Ovary (tissue), 9 donors: ENCODE results near the gene OPRL1. TPM values are rescaled to one million over a fixed set of nuclear protein-coding genes. Genes with fewer than 3 reads are reported as not detected.

Experiments used
- DNase-seq, 5 donors: peaks; one replicate each; pipeline ENCODE4 v3.0.0-alpha.2; 2019 to 2020
- H3K27ac ChIP-seq, 2 donors: fragments of 200-600 bp; one replicate each; pipeline versions ENCODE4 v1.5.1 to v1.8.0; 2019 to 2022
- H3K27me3 ChIP-seq: fragments of 200-600 bp; one replicate; pipeline ENCODE4 v1.8.0; 2022
- H3K36me3 ChIP-seq: fragments of 200-600 bp; sonication (generic); one replicate; pipeline ENCODE4 v1.5.1; 2019
- H3K4me1 ChIP-seq: one replicate; pipeline ENCODE4 v1.8.1; 2013; ENCODE audit warnings: mild to moderate bottlenecking, moderate library complexity; ENCODE audit not compliant: insufficient read depth
- H3K4me3 ChIP-seq: fragments of 200-600 bp; sonication (generic); one replicate; pipeline ENCODE4 v1.5.1; 2017
- H3K9me3 ChIP-seq, 2 donors: fragments of 200-600 bp in 1 of 2; sonication (generic) in 1 of 2; one replicate each; pipeline versions ENCODE4 v1.5.1 to v1.8.1; 2013 to 2019; ENCODE audit warnings: mild to moderate bottlenecking in 1 of 2, moderate library complexity in 1 of 2
- EP300 ChIP-seq: sonication (generic); formaldehyde crosslinking; IDR thresholded peaks from one replicate; pipeline ENCODE4 v1.6.1; 2017; ENCODE audit warnings: antibody characterized with exemption
- POLR2A ChIP-seq: fragments of 450-650 bp; IDR thresholded peaks from one replicate; pipeline ENCODE4 v1.6.1; 2017; ENCODE audit warnings: antibody characterized with exemption, mild to moderate bottlenecking, moderate library complexity
- WGBS, 3 donors: extraction: QIAGEN DNeasy Blood & Tissue Kit in 1 of 3; methylation state at CpG; one replicate each; pipeline versions ENCODE4 v1.1.5 to v1.1.7; 2013 to 2017; 5-methylcytosine and 5-hydroxymethylcytosine counted together
- intact Hi-C, 4 donors: fragments of 100-400 bp; cut with DNase I; formaldehyde crosslinking; loops; one replicate each; pipeline versions ENCODE4 v1.11.0 to v1.15.1; 2022 to 2023
- polyA plus RNA-seq, 2 donors: library from polyadenylated mRNA; stranded (reverse); fragments of 200-250 nt in 1 of 2; fragments of 350-450 nt in 1 of 2; fragmentation: Illumina TruSeq in 1 of 2; extraction: RNeasy Lipid Tissue Mini Kit (QIAGEN cat#74804) in 1 of 2; gene quantifications; one replicate each; pipeline ENCODE4 v1.2.3, GENCODE V29; 2013 to 2014
- total RNA-seq, 7 donors: library from RNA; depleted of rRNA in 2 of 7; stranded (reverse); fragments of >200 nt in 2 of 7; fragmentation: NEBNext Ultra II Directional in 3 of 7; extraction: Animal tissue kit (Norgen Biotek cat#: 25700) in 3 of 7; gene quantifications; one replicate each; pipeline versions ENCODE4 v1.1.0 to v1.2.4, GENCODE V29; 2016 to 2023
- TF ChIP-seq, protein P1 (sequence below), 3 donors: fragments of 450-650 bp in 2 of 3; fragments of 200-600 bp in 1 of 3; IDR thresholded peaks; one replicate each; pipeline versions ENCODE4 v1.5.1 to v1.8.0; 2016 to 2022; ENCODE audit warnings: antibody characterized with exemption in 3 of 3, mild to moderate bottlenecking in 1 of 3
- donor health status: DM: no; HTN: no; CAD: no; lungs with moderate emphysema.
- donor health status: DM: no; HTN: no; CAD: no.
- donor health status: Bipolar disorder and iron deficiency.
- donor health status: DM: yes; HTN: yes; CAD: no.
- donor health status: DM: no; HTN: no; CAD: no.
- donor health status: DM: yes; HTN: yes; CAD: no.

Gene OPRL1
- total and polyA plus RNA-seq, 9 donors: 0.12 to 0.80 (median 0.43) TPM

DNA sequence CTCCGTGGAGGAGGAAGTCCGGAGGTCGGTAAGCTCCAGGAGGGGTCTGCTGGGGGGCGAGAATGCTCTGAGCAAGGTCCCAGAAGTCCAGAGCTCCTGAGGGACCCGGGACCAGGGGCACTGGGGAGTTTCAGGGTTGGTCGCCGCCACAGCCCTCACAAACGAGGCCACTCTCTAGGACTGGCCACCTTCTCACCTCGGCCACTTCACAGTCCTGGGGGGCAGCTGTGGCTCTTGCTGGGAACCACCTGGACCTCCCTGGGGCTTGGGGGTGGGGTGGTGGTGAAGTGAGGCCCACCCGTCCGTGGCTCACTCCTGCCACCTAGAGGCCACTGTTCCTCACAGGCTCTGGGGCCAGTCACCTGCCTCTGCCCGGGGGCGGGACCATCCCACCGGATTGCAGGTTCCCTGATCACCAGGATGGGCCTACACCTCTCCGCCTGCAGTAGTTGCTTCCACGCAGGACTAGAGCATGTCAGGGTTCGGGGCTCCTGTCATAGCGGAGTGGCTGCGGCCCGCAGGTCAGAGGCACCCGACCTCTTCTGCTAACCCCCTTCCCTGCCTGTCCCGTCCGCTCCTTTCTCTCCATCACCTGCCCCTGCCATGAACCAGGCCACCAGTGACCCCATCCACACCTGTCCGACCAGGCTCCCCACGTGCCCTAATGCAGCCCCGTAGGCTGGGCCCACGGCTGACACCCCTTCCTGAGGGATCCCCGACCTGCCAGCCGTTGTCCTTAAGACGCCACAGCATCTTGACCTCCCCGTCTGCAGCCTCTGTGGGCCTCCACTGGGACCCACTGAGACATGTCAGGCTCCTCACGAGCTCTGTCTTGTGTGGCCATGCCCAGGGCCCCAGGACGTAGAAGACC, 22.0 kb upstream of the OPRL1 start:
- TF ChIP-seq EP300 (no peak), POLR2A (no peak)
- TF ChIP-seq, protein P1, sequence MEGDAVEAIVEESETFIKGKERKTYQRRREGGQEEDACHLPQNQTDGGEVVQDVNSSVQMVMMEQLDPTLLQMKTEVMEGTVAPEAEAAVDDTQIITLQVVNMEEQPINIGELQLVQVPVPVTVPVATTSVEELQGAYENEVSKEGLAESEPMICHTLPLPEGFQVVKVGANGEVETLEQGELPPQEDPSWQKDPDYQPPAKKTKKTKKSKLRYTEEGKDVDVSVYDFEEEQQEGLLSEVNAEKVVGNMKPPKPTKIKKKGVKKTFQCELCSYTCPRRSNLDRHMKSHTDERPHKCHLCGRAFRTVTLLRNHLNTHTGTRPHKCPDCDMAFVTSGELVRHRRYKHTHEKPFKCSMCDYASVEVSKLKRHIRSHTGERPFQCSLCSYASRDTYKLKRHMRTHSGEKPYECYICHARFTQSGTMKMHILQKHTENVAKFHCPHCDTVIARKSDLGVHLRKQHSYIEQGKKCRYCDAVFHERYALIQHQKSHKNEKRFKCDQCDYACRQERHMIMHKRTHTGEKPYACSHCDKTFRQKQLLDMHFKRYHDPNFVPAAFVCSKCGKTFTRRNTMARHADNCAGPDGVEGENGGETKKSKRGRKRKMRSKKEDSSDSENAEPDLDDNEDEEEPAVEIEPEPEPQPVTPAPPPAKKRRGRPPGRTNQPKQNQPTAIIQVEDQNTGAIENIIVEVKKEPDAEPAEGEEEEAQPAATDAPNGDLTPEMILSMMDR (IDR thresholded peaks at IDR 0.05): peak; percentile 23 to 66 (median 50)
- H3K27ac ChIP-seq: no peak overlapping the region
- DNase-seq: peak; percentile 46 to 78 (median 73)
- WGBS, 3 donors: 29 to 39% (median 34%) methylated on average over 32 to 33 of the region's 33 CpGs
- H3K27me3 ChIP-seq: no peaks in the 10 kb centered on the region
- no peaks in the 10 kb centered on the region for H3K36me3 ChIP-seq
- no peaks in the 10 kb centered on the region for H3K9me3 ChIP-seq
- intact Hi-C loops: no loop called here
- peaks cover 2% of the 10 kb centered on the region for H3K4me1 ChIP-seq
- no peak overlapping the region for H3K4me3 ChIP-seq

DNA sequence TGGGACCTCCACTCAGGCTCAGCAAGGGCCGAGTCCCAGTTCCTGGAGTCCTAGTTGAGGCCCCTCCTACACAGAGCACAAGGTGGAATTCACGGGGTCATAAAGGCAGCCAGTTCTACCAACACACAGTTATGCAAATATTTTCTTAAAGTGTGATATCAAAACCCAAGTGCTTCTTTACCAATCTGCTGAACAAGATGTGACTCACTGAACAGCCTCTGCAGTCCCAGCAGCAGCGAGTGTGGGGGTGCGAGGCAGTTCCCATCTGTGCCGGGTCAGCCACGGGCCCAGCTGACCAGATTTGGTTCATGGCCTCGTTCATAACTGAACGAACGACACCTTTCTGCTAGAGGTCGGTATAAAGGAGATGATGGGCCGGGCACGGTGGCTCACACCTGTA, 21.3 kb upstream of the OPRL1 start:
- no peak overlapping the region for H3K27ac ChIP-seq
- DNase-seq: no peak
- peaks cover 2% of the 10 kb centered on the region for H3K4me1 ChIP-seq
- no peaks in the 10 kb centered on the region for H3K27me3 ChIP-seq
- no peaks in the 10 kb centered on the region for H3K9me3 ChIP-seq
- TF ChIP-seq EP300 (no peak), POLR2A (no peak)
- TF ChIP-seq, protein P1 (IDR thresholded peaks at IDR 0.05): no peak
- H3K36me3 ChIP-seq: no peaks in the 10 kb centered on the region
- WGBS, 3 donors: 53 to 66% (median 56%) methylated on average over 12 of the region's 12 CpGs
- H3K4me3 ChIP-seq: no peak overlapping the region
- intact Hi-C loops: no loop called here

DNA sequence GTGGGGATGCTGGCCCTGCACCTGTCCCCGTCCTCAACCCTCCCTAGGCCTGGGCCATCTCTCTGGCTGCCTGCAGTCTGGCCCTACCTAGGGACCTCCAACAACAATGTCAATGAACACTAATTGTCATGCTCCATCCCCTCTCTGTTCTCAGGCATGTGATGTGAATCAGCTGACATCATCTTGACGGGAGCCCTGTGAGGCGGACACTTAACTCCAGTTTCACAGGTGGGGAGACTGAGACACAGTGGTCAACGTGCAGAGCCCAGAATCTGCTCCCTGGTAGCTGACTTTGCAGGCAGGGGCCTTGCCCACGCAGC, 17.6 kb upstream of the OPRL1 start:
- Histone ChIP-seq H3K27me3 (no peaks in the 10 kb centered on the region), H3K4me1 (peaks cover 4% of the 10 kb centered on the region), H3K4me3 (peak overlapping the region; percentile 69), H3K36me3 (no peaks in the 10 kb centered on the region), H3K9me3 (no peaks in the 10 kb centered on the region), H3K27ac (peak overlapping the region in 1 of 2 donors; percentile 75)
- intact Hi-C loops: no loop called here
- DNase-seq: no peak
- 31 to 45% (median 38%) methylated on average over 5 of the region's 5 CpGs for WGBS, 3 donors
- TF ChIP-seq POLR2A (no peak), EP300 (no peak)
- TF ChIP-seq, protein P1 (IDR thresholded peaks at IDR 0.05): no peak

DNA sequence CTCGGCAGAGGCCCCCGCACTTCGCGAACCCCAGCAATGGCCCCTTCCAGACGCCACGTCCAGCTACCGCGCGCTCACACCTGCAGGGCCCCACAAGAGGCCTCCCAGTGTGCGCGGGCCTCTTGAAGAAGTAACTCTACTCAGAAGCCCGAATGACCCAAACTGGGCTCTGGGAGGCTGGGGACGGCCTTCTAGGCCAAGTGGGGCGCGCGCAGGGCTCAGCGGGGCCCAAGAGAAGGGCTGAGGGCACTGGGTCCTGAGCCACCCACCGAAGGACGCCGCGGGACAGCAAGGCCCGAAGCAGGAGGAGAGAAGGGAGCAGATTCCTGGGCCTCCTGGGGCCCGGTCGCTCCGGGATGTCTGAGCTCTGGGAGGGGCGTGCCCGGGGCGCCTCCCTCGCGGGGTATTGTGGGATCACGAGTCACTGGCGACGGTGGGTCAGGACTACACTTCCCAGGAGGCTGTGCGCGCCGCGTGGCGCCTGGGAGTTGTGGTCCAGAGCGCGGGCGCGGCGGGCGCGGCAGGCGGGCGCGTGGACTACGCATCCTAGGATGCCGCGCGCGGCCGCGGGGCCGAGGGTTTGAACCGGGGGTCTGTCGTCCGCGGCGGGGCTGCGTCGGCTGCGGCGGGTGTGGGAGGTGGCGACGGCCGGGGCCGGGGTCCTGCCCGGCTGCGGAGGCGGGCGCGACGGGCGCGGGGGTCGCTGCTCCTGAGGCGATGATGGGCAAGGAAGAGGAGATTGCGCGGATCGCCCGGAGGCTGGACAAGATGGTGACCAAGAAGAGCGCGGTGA, 17.1 kb upstream of the OPRL1 start, which contains the start of gene TCEA2:
TSS of gene TCEA2 (plus strand) at position 603 of the 793 bp plus-strand sequence. CDS start at position 718, 115 bp downstream.
- TF ChIP-seq, protein P1 (IDR thresholded peaks at IDR 0.05): no peak
- TF ChIP-seq POLR2A: peak; percentile 63
- TF ChIP-seq EP300: no peak
- Histone ChIP-seq H3K9me3 (no peaks in the 10 kb centered on the region), H3K27ac (peak within 1 kb of the TSS; percentile 53 to 75), H3K4me1 (peaks cover 4% of the 10 kb centered on the region), H3K36me3 (no peaks in the 10 kb centered on the region), H3K27me3 (no peaks in the 10 kb centered on the region), H3K4me3 (peak within 1 kb of the TSS; percentile 69)
- intact Hi-C loops: no loop called here
- 2% methylated on average over 70 to 85 of the region's 85 CpGs for WGBS, 3 donors
- DNase-seq: peak; percentile 95 to 98 (median 97)
